GM21786 (cell line): ENCODE results near the gene PLA2G4E.

Experiments
- ATAC-seq: cut with Tn5 transposase; IDR thresholded peaks from one replicate; pipeline ENCODE4 v1.9.1; 2021; ENCODE audit not compliant: unreplicated experiment

PLA2G4E gene

GRCh38 chr15:42020713-42021273, at the start of gene PLA2G4E:
Gene PLA2G4E, minus strand, starts transcription at chr15:42021042. Its CDS starts 12 bp downstream, at chr15:42021030.
- no peak for ATAC-seq

GRCh38 chr15:42070279-42070975, 49.6 kb upstream of the PLA2G4E start:
- ATAC-seq = no peak

GRCh38 chr15:42069496-42070278, 48.8 kb upstream of the PLA2G4E start:
- ATAC-seq = no peak

- ATAC-seq = no peak
Measured at GRCh38 chr15:42069025-42069424, 48.2 kb upstream of the PLA2G4E start.

- no peak for ATAC-seq
Measured at GRCh38 chr15:42068601-42069000, 47.8 kb upstream of the PLA2G4E start.

- no peak for ATAC-seq
Measured at GRCh38 chr15:42066764-42067415, 46.0 kb upstream of the PLA2G4E start.

- no peak for ATAC-seq
Measured at GRCh38 chr15:42065468-42065867, 44.6 kb upstream of the PLA2G4E start.

GRCh38 chr15:42065033-42065432, 44.2 kb upstream of the PLA2G4E start:
- no peak for ATAC-seq

GRCh38 chr15:42064271-42064670, 43.4 kb upstream of the PLA2G4E start:
- no peak for ATAC-seq

- ATAC-seq = no peak
Measured at GRCh38 chr15:42063122-42063848, 42.4 kb upstream of the PLA2G4E start.

GRCh38 chr15:42062284-42062806, 41.5 kb upstream of the PLA2G4E start:
- no peak for ATAC-seq

GRCh38 chr15:42060797-42061196, 40.0 kb upstream of the PLA2G4E start:
- ATAC-seq = no peak

GRCh38 chr15:42060477-42060763, 39.6 kb upstream of the PLA2G4E start:
- ATAC-seq = no peak

- ATAC-seq = no peak
Measured at GRCh38 chr15:42059661-42060476, 39.0 kb upstream of the PLA2G4E start.

GRCh38 chr15:42058791-42059190, 37.9 kb upstream of the PLA2G4E start:
- ATAC-seq = no peak

- no peak for ATAC-seq
Measured at GRCh38 chr15:42057799-42058646, 37.2 kb upstream of the PLA2G4E start.

GRCh38 chr15:42056934-42057798, 36.3 kb upstream of the PLA2G4E start:
- no peak for ATAC-seq

GRCh38 chr15:42053914-42054313, 33.1 kb upstream of the PLA2G4E start:
- no peak for ATAC-seq
